Measurements from ENCODE around the gene RANBP17. TPM values are rescaled to one million over a fixed set of nuclear protein-coding genes. Genes with fewer than 3 reads are reported as not detected.

RANBP17 gene
- total and polyA plus RNA-seq, 9 of the 15 experiments (the other 6 are each of a cell fraction or from before 2014, with no cell fraction given): not detected

GRCh38 chr5:171092194-171092593, 230.4 kb downstream of the RANBP17 start:
- WGBS (ENCODE audit: insufficient coverage, low coverage, missing lambda C conversion rate): 0% methylated on average over 2 of the region's 2 CpGs
- POLR2A ChIA-PET: no interaction called here

DNA sequence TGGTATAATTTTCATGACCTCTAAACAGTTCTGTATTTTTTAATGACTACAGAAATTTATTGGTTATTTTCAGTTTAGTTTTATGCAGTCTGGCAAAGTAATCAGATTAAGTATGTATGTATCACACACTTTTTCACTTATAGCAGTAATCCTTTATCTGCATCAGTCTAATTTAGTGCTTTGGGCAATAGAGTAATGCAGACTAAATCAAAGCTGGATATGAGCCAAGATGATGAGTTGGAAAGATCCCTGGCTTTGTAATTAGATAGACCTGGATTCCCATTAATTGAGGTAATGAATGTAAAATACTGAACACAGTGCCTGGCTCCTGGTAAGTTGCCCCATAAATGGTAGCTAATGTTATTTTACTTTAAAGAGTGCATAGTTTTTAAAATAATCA, 231.8 kb downstream of the RANBP17 start:
- H3K4me1 ChIP-seq (replicated peaks in 1 of 2; ENCODE audit: control insufficient read depth in 2 of 2, insufficient read depth in 2 of 2, low read length in 2 of 2): no peaks in the 10 kb centered on the region
- FAIRE-seq: no peak
- ATAC-seq: no peak
- H3K4me2 ChIP-seq (ENCODE audit: insufficient read depth, low read length): no peak overlapping the region
- H3K9me1 ChIP-seq (ENCODE audit: control insufficient read depth, insufficient read depth, low read length): no peaks in the 10 kb centered on the region
- H4K20me1 ChIP-seq (replicated peaks; ENCODE audit: control insufficient read depth, insufficient read depth, low read length): no peaks in the 10 kb centered on the region
- H3K27ac ChIP-seq (ENCODE audit: extremely low read depth, low read depth, low read length): no peak overlapping the region
- H3K4me3 ChIP-seq: no peak overlapping the region
- H3K9ac ChIP-seq (ENCODE audit: insufficient read depth in 1 of 2, low read depth in 2 of 2, low read length in 2 of 2): no peak overlapping the region
- no peaks in the 10 kb centered on the region for H3K79me2 ChIP-seq (ENCODE audit: control insufficient read depth, insufficient read depth, low read length)
- no peak overlapping the region for H2AFZ ChIP-seq (ENCODE audit: low read depth, low read length)
- CTCF ChIA-PET (ENCODE audit: low intra/inter-chr PET ratio): no interaction called here
- no peaks in the 10 kb centered on the region for H3K9me3 ChIP-seq (replicated peaks; ENCODE audit: control insufficient read depth, insufficient read depth, low read depth, low read length)
- BruUV-seq (replicated peaks): no TSS peak
- POLR2A ChIA-PET: interaction anchor here (0.5 kb wide), 1 partner anchor 28 kb away, joined by 3 read pairs; no protein-coding TSS in a partner anchor
- intact Hi-C loops (cut with micrococcal nuclease): no loop called here
- H3K36me3 ChIP-seq (ENCODE audit: control insufficient read depth, insufficient read depth, low read length): no peaks in the 10 kb centered on the region
- H3K27me3 ChIP-seq (ENCODE audit: control insufficient read depth in 2 of 2, insufficient read depth in 2 of 2, low read length in 2 of 2): no peaks in the 10 kb centered on the region
- in situ Hi-C loops (cut with MboI): no loop called here
- no peak for DNase-seq (ENCODE audit: extremely low read depth in 1 of 4, low spot score in 3 of 4)
- TF ChIP-seq CTBP1 (IDR thresholded peaks at IDR 0.05; ENCODE audit: borderline replicate concordance) (no peak), ZFP36 (IDR thresholded peaks at IDR 0.05; ENCODE audit: low read depth, low read length, partially characterized antibody) (no peak), FOSL1 (tag; conservative IDR thresholded peaks at IDR 0.05) (no peak), L3MBTL2 (IDR thresholded peaks at IDR 0.05) (no peak), NBN (IDR thresholded peaks at IDR 0.05; ENCODE audit: low read depth) (no peak), JUND (IDR thresholded peaks at IDR 0.05; ENCODE audit: borderline replicate concordance, low read depth, low read length) (no peak), JUND (tag; IDR thresholded peaks at IDR 0.05; ENCODE audit: borderline replicate concordance, low read depth, low read length) (no peak), E2F1 (CRISPR knock-in tag; IDR thresholded peaks at IDR 0.05) (no peak)
- TF ChIP-seq, protein P1, sequence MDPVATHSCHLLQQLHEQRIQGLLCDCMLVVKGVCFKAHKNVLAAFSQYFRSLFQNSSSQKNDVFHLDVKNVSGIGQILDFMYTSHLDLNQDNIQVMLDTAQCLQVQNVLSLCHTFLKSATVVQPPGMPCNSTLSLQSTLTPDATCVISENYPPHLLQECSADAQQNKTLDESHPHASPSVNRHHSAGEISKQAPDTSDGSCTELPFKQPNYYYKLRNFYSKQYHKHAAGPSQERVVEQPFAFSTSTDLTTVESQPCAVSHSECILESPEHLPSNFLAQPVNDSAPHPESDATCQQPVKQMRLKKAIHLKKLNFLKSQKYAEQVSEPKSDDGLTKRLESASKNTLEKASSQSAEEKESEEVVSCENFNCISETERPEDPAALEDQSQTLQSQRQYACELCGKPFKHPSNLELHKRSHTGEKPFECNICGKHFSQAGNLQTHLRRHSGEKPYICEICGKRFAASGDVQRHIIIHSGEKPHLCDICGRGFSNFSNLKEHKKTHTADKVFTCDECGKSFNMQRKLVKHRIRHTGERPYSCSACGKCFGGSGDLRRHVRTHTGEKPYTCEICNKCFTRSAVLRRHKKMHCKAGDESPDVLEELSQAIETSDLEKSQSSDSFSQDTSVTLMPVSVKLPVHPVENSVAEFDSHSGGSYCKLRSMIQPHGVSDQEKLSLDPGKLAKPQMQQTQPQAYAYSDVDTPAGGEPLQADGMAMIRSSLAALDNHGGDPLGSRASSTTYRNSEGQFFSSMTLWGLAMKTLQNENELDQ (CRISPR knock-in tag; IDR thresholded peaks at IDR 0.05; ENCODE audit: borderline replicate concordance): no peak

More at GRCh38 chr5:171092194-171092593, 230.4 kb downstream of the RANBP17 start:
- no peak overlapping the region for H2AFZ ChIP-seq (ENCODE audit: low read depth, low read length)
- no peaks in the 10 kb centered on the region for H3K9me3 ChIP-seq (replicated peaks; ENCODE audit: control insufficient read depth, insufficient read depth, low read depth, low read length)
- in situ Hi-C loops (cut with MboI): no loop called here
- no peak overlapping the region for H3K4me3 ChIP-seq
- no peaks in the 10 kb centered on the region for H3K79me2 ChIP-seq (ENCODE audit: control insufficient read depth, insufficient read depth, low read length)
- no peaks in the 10 kb centered on the region for H3K4me1 ChIP-seq (replicated peaks in 1 of 2; ENCODE audit: control insufficient read depth in 2 of 2, insufficient read depth in 2 of 2, low read length in 2 of 2)
- intact Hi-C loops (cut with micrococcal nuclease): no loop called here
- no peaks in the 10 kb centered on the region for H3K36me3 ChIP-seq (ENCODE audit: control insufficient read depth, insufficient read depth, low read length)
- H3K9me1 ChIP-seq (ENCODE audit: control insufficient read depth, insufficient read depth, low read length): no peaks in the 10 kb centered on the region
- H3K27me3 ChIP-seq (ENCODE audit: control insufficient read depth in 2 of 2, insufficient read depth in 2 of 2, low read length in 2 of 2): no peaks in the 10 kb centered on the region
- BruUV-seq (replicated peaks): no TSS peak
- H3K27ac ChIP-seq (ENCODE audit: extremely low read depth, low read depth, low read length): no peak overlapping the region
- TF ChIP-seq ADNP (tag; IDR thresholded peaks at IDR 0.05) (no peak), ZNF134 (CRISPR knock-in tag; conservative IDR thresholded peaks at IDR 0.05) (no peak), L3MBTL2 (IDR thresholded peaks at IDR 0.05) (no peak), ZBTB9 (CRISPR knock-in tag; IDR thresholded peaks at IDR 0.05) (no peak)
- ATAC-seq: no peak
- H3K4me2 ChIP-seq (ENCODE audit: insufficient read depth, low read length): no peak overlapping the region
- no peak overlapping the region for H3K9ac ChIP-seq (ENCODE audit: insufficient read depth in 1 of 2, low read depth in 2 of 2, low read length in 2 of 2)
- FAIRE-seq: no peak
- CTCF ChIA-PET (ENCODE audit: low intra/inter-chr PET ratio): no interaction called here
- no peak for DNase-seq (ENCODE audit: extremely low read depth in 1 of 4, low spot score in 3 of 4)
- no peaks in the 10 kb centered on the region for H4K20me1 ChIP-seq (replicated peaks; ENCODE audit: control insufficient read depth, insufficient read depth, low read length)

Data from K562 (cell line).